GM21529 (cell line): Measurements from ENCODE around the gene GAK.

Experiments
- ATAC-seq: cut with Tn5 transposase; IDR thresholded peaks from one replicate; pipeline ENCODE4 v1.9.1; 2021; ENCODE audit not compliant: unreplicated experiment

The GAK gene

GRCh38 chr4:909821-910220 is 22.3 kb downstream of the GAK start:
- no peak for ATAC-seq

GRCh38 chr4:909131-909571 is 23.0 kb downstream of the GAK start:
- no peak for ATAC-seq

- ATAC-seq, result no peak
Observed at GRCh38 chr4:907691-908425, 24.3 kb downstream of the GAK start.

GRCh38 chr4:907103-907400 is 25.1 kb downstream of the GAK start:
- no peak for ATAC-seq

GRCh38 chr4:906339-907102 is 25.6 kb downstream of the GAK start:
- ATAC-seq, result no peak

DNA sequence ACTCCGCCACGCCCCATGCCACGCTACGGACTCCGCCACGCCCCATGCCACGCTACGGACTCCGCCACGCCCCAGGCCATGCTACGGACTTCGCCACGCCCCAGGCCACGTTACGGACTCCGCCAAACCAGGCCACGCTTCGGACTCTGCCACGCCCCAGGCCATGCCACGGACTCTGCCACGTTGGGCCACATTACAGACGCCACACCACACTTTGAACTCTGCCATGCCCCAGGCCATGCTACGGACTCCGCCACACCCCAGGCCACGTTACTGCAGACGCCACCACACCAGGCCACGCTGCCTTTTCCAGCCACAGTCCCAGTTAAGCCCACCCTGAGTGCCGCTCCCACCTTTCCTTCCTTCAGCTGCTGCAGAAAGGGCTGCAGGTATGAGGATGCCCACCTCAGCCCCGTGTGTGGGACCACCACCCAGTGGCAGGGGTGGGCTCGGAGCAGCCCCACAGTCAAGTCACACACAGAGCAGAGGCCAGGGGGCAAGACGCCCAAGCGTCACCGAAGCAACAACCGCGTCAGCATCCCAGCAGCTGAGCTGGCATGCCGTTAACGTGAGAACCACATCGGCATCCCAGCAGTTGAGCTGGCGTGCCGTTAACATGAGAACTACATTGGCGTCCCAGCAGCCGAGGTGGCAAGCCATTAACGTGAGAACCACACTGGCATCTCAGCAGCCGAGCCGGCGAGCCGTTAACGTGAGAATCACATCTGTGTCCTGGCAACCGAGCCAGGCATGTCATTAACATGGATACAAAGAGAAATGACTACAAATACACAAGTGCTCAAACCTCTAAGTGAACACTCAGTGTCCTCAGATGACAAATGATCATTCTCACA is 26.4 kb downstream of the GAK start:
- ATAC-seq, result no peak

DNA sequence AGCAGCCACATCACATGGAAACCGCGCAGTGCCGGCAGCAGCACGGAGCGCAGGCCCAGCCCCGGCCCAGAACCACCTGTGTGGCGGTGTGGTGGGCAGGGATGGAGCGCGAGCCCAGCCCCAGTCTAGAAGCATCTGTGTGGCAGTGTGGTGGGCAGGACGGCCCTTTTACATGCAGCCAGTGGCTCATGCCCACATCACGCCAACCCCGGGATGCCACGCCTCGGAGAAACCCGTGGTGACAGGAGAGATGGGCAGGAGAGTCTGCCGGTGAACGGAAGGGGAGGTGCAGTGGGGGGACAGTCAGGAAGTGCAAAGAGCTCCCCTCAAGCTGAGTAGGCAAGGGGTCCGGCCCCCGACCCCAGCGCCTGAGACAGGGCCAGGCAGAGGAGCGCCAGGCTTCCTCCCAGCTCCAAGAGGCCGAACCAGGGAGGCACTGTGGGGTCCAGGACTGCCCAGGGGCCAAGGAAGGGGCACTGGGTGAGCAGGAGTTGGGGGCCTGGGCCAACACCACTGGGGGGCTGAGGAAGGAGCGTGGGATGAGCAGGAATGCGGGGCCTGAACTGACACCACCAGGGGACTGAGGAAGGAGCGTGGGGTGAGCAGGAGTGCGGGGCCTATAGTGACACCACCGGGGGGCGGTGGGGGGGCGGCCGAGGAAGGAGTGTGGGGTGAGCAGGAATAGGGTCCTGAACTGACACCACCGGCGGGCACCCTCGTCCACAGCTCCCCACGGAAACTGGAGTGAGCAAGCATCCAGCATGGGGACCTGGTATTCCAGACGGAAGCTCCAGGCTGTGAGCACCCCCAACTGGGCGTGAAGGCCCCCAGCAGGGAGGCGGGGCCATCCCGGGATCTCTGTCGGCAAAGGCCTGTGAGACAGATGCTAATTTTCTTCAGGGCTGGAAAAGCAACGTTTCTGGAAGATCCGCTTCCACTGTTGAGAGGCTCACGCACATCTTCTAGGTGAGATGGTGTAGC is 28.8 kb downstream of the GAK start:
- ATAC-seq, result no peak

DNA sequence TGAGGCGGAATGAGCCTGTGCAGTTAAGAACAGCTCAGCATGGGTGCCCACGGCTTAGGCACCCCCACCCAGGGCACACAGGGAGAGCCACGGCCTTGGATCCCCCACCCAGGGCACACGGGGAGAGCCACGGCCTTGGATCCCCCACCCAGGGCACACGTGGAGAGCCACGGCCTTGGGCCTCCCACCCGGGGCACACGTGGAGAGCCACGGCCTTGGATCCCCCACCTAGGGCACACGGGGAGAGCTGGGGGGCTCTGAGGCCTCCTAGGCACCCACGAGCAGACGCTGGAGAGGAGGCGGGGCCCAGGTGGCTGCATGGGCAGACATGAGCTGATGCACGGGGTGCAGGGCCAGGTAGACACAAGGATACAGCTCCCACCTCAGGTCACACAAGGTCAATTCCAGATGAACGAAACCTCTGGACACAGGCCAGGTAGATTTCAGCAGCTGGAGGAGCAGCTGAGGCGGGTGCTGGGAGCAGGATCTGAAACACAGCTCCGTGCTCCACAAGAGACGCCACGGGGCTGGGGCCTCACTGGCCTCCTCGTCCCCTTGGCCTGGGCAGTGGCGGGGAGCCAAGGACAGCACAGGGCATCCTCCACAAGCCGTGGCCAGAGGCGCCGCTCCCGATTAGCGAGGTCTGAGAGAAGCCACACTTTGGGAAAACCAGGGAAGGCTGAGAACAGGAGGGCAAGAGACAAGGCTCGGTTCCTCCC is 30.8 kb downstream of the GAK start:
- no peak for ATAC-seq

DNA sequence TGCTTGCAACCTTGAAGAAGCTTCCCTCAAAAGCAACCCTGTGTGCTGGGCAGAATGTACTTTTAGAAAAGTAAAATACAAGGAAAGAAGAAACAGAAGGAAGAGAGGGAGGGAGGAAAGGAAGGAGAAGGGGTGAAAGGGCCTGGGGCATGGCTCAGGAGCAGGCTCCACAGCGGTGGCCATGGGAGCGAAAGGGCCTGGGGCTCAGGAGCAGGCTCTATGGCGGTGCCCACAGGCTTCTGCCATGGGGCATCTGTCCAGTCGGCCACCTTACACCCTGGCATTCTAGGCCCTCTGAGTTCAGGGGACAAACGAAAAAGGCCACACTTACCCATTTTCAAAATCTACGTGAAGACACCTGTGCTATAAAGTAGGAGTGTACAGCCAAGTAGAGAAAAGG is 31.4 kb downstream of the GAK start:
- ATAC-seq, result no peak

DNA sequence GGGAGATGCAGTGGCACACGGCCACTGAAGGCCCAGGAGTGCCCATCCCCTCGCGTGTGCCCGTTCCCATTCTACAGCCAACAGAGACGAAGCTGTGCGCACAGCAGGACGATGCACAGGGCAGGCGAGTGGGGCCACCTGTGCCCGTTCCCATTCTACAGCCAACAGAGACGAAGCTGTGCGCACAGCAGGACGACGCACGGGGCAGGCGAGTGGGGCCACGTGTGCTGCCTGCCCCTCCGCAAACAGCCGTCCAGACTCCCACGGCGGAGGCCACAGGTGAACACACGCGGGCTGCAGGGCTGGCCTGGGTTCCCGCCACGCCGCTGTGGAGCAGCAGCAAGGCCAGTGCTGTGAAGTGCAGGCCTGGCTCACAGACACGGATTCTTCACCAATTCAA is 32.0 kb downstream of the GAK start:
- ATAC-seq, result no peak

DNA sequence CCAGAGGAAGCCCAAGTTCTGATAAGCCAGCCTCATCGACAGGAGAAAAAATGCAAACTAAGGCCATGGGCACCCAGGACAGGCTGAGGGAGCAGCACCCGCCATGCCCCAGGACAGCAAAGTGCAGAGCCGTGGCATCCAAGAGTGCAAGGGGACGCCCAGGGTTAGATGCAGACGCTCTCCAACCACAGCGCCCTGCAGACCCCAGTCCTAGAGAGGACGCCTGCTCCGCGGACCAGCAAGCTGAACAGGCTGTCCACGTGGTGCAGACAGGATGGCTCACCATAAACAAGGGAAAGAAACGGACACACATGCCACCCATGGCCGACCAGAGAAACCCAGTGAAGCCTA is 32.6 kb downstream of the GAK start:
- no peak for ATAC-seq

- no peak for ATAC-seq
Observed at GRCh38 chr4:898869-899555, 33.1 kb downstream of the GAK start.

GRCh38 chr4:898123-898522 is 34.0 kb downstream of the GAK start:
- ATAC-seq, result no peak

DNA sequence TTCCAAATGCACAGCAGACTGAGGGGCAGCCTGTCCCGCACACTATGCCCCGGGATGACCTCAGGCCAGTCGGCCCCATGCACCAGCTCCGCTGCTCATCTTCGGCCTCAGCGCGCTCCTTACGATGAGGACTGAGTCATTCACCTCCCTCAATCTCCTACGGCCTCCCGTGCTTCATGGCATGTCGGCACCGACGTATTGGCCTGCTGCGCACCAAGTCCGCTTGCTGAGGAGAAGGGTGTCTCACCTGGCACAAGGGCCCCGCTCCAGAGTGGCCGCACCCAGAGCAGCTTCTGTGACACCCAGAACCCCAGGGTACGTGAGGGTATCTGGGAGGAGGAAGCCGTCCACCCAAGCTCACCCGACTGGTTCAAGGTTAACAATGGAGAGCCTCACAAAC is 35.5 kb downstream of the GAK start:
- no peak for ATAC-seq

GRCh38 chr4:896216-896615 is 35.9 kb downstream of the GAK start:
- no peak for ATAC-seq

- no peak for ATAC-seq
Observed at GRCh38 chr4:895596-895995, 36.5 kb downstream of the GAK start.

GRCh38 chr4:893995-894705 is 38.0 kb downstream of the GAK start:
- ATAC-seq, result no peak

GRCh38 chr4:893276-893994 is 38.7 kb downstream of the GAK start:
- ATAC-seq, result no peak
